Trophoblast cell (in vitro differentiated cells and primary cell): ENCODE results near the gene GPI.
A peak's percentile ranks its signal among the peaks of the same experiment; 100 is the strongest.
"Not testable (repeated sequence)": the region's sequence is repeated elsewhere in the genome, so short reads cannot be mapped to it uniquely, and the experiment has no call there.

Experiments
- DNase-seq, 2 donors: peaks; one replicate each; pipeline ENCODE4 v3.0.0-alpha.2; 2016
- H2AFZ ChIP-seq: 2 replicates; pipeline ENCODE4 v1.6.1; 2013; ENCODE audit warnings: low read length, moderate library complexity, mild to moderate bottlenecking; ENCODE audit not compliant: insufficient read depth, poor library complexity
- H2AK5ac ChIP-seq: 2 replicates; pipeline ENCODE4 v1.6.1; 2013; ENCODE audit warnings: mild to moderate bottlenecking, low read length
- H2BK120ac ChIP-seq: 2 replicates; pipeline ENCODE4 v1.6.1; 2013; ENCODE audit warnings: low read length, mild to moderate bottlenecking, moderate library complexity; ENCODE audit not compliant: insufficient read depth, poor library complexity
- H2BK12ac ChIP-seq: 2 replicates; pipeline ENCODE4 v1.6.1; 2013; ENCODE audit warnings: mild to moderate bottlenecking, low read length, moderate library complexity
- H2BK5ac ChIP-seq: 2 replicates; pipeline ENCODE4 v1.6.1; 2013; ENCODE audit warnings: low read length, low read depth, moderate library complexity, mild to moderate bottlenecking; ENCODE audit not compliant: poor library complexity
- H3K14ac ChIP-seq: 2 replicates; pipeline ENCODE4 v1.6.1; 2013; ENCODE audit warnings: mild to moderate bottlenecking, low read length
- H3K18ac ChIP-seq: 2 replicates; pipeline ENCODE4 v1.6.1; 2013; ENCODE audit warnings: mild to moderate bottlenecking, low read length
- H3K23ac ChIP-seq: 2 replicates; pipeline ENCODE4 v1.6.1; 2013; ENCODE audit warnings: low read length
- H3K27ac ChIP-seq: 2 replicates; pipeline ENCODE4 v1.5.1; 2013; ENCODE audit warnings: low read depth, mild to moderate bottlenecking, inconsistent platforms, low read length, moderate library complexity
- H3K27me3 ChIP-seq: 2 replicates; pipeline ENCODE4 v1.6.1; 2013; ENCODE audit warnings: inconsistent platforms, mild to moderate bottlenecking, low read length, moderate library complexity; ENCODE audit not compliant: insufficient read depth
- H3K36me3 ChIP-seq, 2 experiments: 1 replicate in 1 of 2; 2 replicates in 1 of 2; pipeline ENCODE4 v1.6.1; 2013; ENCODE audit warnings: low read length in 2 of 2, mild to moderate bottlenecking in 2 of 2, moderate library complexity in 1 of 2; ENCODE audit not compliant: insufficient read depth in 2 of 2, control insufficient read depth in 1 of 2
- H3K4ac ChIP-seq: 2 replicates; pipeline ENCODE4 v1.6.1; 2013; ENCODE audit warnings: low read depth, mild to moderate bottlenecking, low read length, moderate library complexity
- H3K4me1 ChIP-seq, 2 experiments: 1 replicate in 1 of 2; 2 replicates in 1 of 2; pipeline ENCODE4 v1.6.1; 2013; ENCODE audit warnings: low read length in 2 of 2, mild to moderate bottlenecking in 2 of 2, moderate library complexity in 1 of 2; ENCODE audit not compliant: insufficient read depth in 2 of 2, control insufficient read depth in 1 of 2
- H3K4me2 ChIP-seq: 2 replicates; pipeline ENCODE4 v1.6.1; 2013; ENCODE audit warnings: inconsistent platforms, mild to moderate bottlenecking, low read length, moderate library complexity
- H3K4me3 ChIP-seq: 2 replicates; pipeline ENCODE4 v1.5.1; 2013; ENCODE audit warnings: mild to moderate bottlenecking, low read depth, low read length, inconsistent platforms
- H3K79me1 ChIP-seq: one replicate; pipeline ENCODE4 v1.6.1; 2013; ENCODE audit warnings: low read length
- H3K79me2 ChIP-seq: 2 replicates; pipeline ENCODE4 v1.6.1; 2013; ENCODE audit warnings: low read length, mild to moderate bottlenecking; ENCODE audit not compliant: control insufficient read depth, insufficient read depth, poor library complexity
- H3K9ac ChIP-seq: 2 replicates; pipeline ENCODE4 v1.6.1; 2013; ENCODE audit warnings: mild to moderate bottlenecking, low read length
- H3K9me3 ChIP-seq: 2 replicates; pipeline ENCODE4 v1.6.1; 2013; ENCODE audit warnings: low read depth, mild to moderate bottlenecking, control low read depth, inconsistent platforms, low read length; ENCODE audit not compliant: insufficient read depth
- H4K12ac ChIP-seq: 2 replicates; pipeline ENCODE4 v1.6.1; 2013; ENCODE audit warnings: low read depth, mild to moderate bottlenecking, low read length, moderate library complexity
- H4K8ac ChIP-seq: 2 replicates; pipeline ENCODE4 v1.6.1; 2013; ENCODE audit warnings: low read depth, mild to moderate bottlenecking, low read length, moderate library complexity
- H4K91ac ChIP-seq: one replicate; pipeline ENCODE4 v1.6.1; 2013; ENCODE audit warnings: low read depth, mild to moderate bottlenecking, low read length, moderate library complexity
- WGBS: extraction: QIAGEN DNeasy Blood & Tissue Kit; methylation state at CpG from one replicate; pipeline ENCODE4 v1.1.7; 2013; ENCODE audit warnings: missing lambda C conversion rate; ENCODE audit not compliant: insufficient read length, insufficient coverage; ENCODE audit errors: extremely low coverage; 5-methylcytosine and 5-hydroxymethylcytosine counted together

Gene GPI

DNA sequence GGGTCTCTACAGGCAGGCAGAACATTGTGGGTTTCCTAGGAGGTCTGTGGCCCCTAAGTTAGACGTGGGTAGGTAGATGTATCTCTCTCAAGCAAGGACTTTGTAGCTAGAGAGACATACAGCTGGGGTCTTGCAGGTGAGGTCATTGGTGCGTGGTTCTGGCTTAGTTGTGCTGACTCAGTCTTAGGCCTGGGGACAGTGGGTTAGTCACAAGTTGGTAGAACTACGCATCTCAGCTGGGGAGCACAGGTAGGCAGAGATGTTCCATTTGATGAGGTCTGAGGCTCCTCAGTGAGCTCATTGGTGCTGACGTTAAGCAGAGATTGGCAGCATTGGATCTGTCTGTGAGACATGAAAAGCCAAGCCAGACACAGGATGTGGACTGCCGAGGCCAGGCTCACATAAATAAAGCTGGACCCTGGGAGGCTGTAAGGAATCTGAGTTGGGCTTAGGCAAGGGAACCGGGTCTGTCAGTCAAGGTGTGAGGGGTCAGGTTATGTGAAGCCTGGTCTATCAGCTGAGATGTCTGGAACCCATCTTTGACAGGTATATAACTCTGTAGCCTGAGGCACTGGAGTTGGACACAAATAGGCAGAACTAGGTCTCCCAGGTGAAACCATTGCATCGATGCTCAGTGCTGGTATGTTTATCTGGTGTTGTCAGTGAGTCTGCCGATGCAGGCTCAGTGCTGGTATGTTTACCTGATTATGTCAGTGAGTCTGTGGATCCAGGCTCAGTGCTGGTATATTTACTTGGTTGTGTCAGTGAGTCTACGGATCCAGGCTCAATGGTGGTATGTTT lies 21.8 kb downstream of the GPI start:
- no peak overlapping the region for H2AK5ac ChIP-seq
- WGBS: no CpG with 5 or more reads among the region's 9 CpGs
- no peak overlapping the region for H3K18ac ChIP-seq

GRCh38 chr19:34387446-34387810 lies 22.4 kb downstream of the GPI start:
- no peaks in the 10 kb centered on the region for H3K27me3 ChIP-seq
- H4K12ac ChIP-seq: no peak overlapping the region
- peaks cover 12% of the 10 kb centered on the region for H3K9me3 ChIP-seq

More for the DNA sequence above, 21.8 kb downstream of the GPI start:
- H2BK5ac ChIP-seq: no peak overlapping the region
- H3K4ac ChIP-seq: no peak overlapping the region
- peaks cover 11% of the 10 kb centered on the region for H3K9me3 ChIP-seq
- no peak overlapping the region for H2BK120ac ChIP-seq
- H4K8ac ChIP-seq: no peak overlapping the region
- H3K4me1 ChIP-seq: peaks cover 21 to 31% of the 10 kb centered on the region in 2 experiments
- H3K27ac ChIP-seq: peak overlapping the region; percentile 57
- peak overlapping the region; percentile 22 for H4K91ac ChIP-seq
- H3K27me3 ChIP-seq: no peaks in the 10 kb centered on the region
- no peak overlapping the region for H3K4me3 ChIP-seq
- H3K14ac ChIP-seq: no peak overlapping the region
- peak; percentile 59 to 80 for DNase-seq
- no peak overlapping the region for H3K9ac ChIP-seq
- H2AFZ ChIP-seq: no peak overlapping the region
- H3K79me2 ChIP-seq: no peaks in the 10 kb centered on the region
- peaks cover 1% of the 10 kb centered on the region for H3K79me1 ChIP-seq
- H4K12ac ChIP-seq: no peak overlapping the region
- H3K4me2 ChIP-seq: no peak overlapping the region
- peak overlapping the region; percentile 9 for H2BK12ac ChIP-seq
- H3K23ac ChIP-seq: no peak overlapping the region
- peaks cover 31 to 52% of the 10 kb centered on the region in 2 experiments for H3K36me3 ChIP-seq

GRCh38 chr19:34388745-34389144 lies 23.7 kb downstream of the GPI start:
- H3K4me3 ChIP-seq, H2BK120ac ChIP-seq, H3K4ac ChIP-seq, H2BK12ac ChIP-seq, H4K12ac ChIP-seq, H3K79me2 ChIP-seq, H3K23ac ChIP-seq, DNase-seq, H3K27me3 ChIP-seq, H3K18ac ChIP-seq, H2AK5ac ChIP-seq, H3K4me2 ChIP-seq, H3K27ac ChIP-seq, H4K8ac ChIP-seq, H3K14ac ChIP-seq, H3K9ac ChIP-seq, H3K79me1 ChIP-seq, H2BK5ac ChIP-seq, H4K91ac ChIP-seq, H2AFZ ChIP-seq: not testable (repeated sequence)
- peaks cover 29 to 48% of the 10 kb centered on the region in 2 experiments for H3K36me3 ChIP-seq
- WGBS: no CpG with 5 or more reads among the region's 2 CpGs
- H3K9me3 ChIP-seq: peaks cover 12% of the 10 kb centered on the region
- peaks cover 16 to 25% of the 10 kb centered on the region in 2 experiments for H3K4me1 ChIP-seq

More at GRCh38 chr19:34387446-34387810, 22.4 kb downstream of the GPI start:
- H3K23ac ChIP-seq: no peak overlapping the region
- H3K14ac ChIP-seq: no peak overlapping the region
- H3K4me3 ChIP-seq: no peak overlapping the region
- no peak overlapping the region for H3K9ac ChIP-seq
- no peak overlapping the region for H3K4ac ChIP-seq
- no peak overlapping the region for H2AFZ ChIP-seq
- DNase-seq: no peak
- no peak overlapping the region for H2BK12ac ChIP-seq
- no peak overlapping the region for H2AK5ac ChIP-seq
- no peak overlapping the region for H4K8ac ChIP-seq
- no peak overlapping the region for H2BK120ac ChIP-seq
- H3K79me2 ChIP-seq: no peaks in the 10 kb centered on the region
- no peak overlapping the region for H3K4me2 ChIP-seq
- no peak overlapping the region for H3K18ac ChIP-seq
- H3K27ac ChIP-seq: peak overlapping the region; percentile 25
- H2BK5ac ChIP-seq: no peak overlapping the region
- peaks cover 27 to 50% of the 10 kb centered on the region in 2 experiments for H3K36me3 ChIP-seq
- peaks cover 1% of the 10 kb centered on the region for H3K79me1 ChIP-seq
- no peak overlapping the region for H4K91ac ChIP-seq
- peaks cover 21 to 31% of the 10 kb centered on the region in 2 experiments for H3K4me1 ChIP-seq
- no CpG with 5 or more reads among the region's 1 CpG for WGBS

- Histone ChIP-seq H3K79me2 (no peaks in the 10 kb centered on the region), H4K8ac (no peak overlapping the region), H3K4me1 (peaks cover 0 to 4% of the 10 kb centered on the region in 2 experiments), H2BK5ac (no peak overlapping the region), H3K9ac (no peak overlapping the region), H3K9me3 (peaks cover 12% of the 10 kb centered on the region), H2AK5ac (no peak overlapping the region), H3K18ac (no peak overlapping the region), H3K23ac (no peak overlapping the region), H2BK120ac (no peak overlapping the region), H2AFZ (no peak overlapping the region), H3K27ac (no peak overlapping the region), H4K91ac (no peak overlapping the region), H3K36me3 (peaks cover 40 to 64% of the 10 kb centered on the region in 2 experiments), H3K27me3 (no peaks in the 10 kb centered on the region), H4K12ac (no peak overlapping the region), H3K4me3 (no peak overlapping the region), H3K4ac (no peak overlapping the region), H3K79me1 (peaks cover 1% of the 10 kb centered on the region), H2BK12ac (no peak overlapping the region), H3K4me2 (no peak overlapping the region), H3K14ac (no peak overlapping the region)
- no peak for DNase-seq
These were observed 26.8 kb downstream of the GPI start for GRCh38 chr19:34391813-34392212.
